Mesenchymal stem cell (in vitro differentiated cells and primary cell): Measurements from ENCODE around the gene KRT86. TPM values are rescaled to one million over a fixed set of nuclear protein-coding genes. Genes with fewer than 3 reads are reported as not detected.

Experiments
- DNase-seq: peaks from one replicate; pipeline ENCODE4 v3.0.0-alpha.2; 2013
- H2AFZ ChIP-seq: one replicate; pipeline ENCODE4 v1.6.1; 2013; ENCODE audit warnings: low read depth, mild to moderate bottlenecking, control low read depth, inconsistent platforms, low read length, moderate library complexity
- H2AK5ac ChIP-seq: 2 replicates; pipeline ENCODE4 v1.6.1; 2013; ENCODE audit warnings: low read length, moderate library complexity, mild to moderate bottlenecking, inconsistent platforms; ENCODE audit not compliant: severe bottlenecking
- H2BK120ac ChIP-seq: one replicate; pipeline ENCODE4 v1.6.1; 2013; ENCODE audit warnings: low read depth, mild to moderate bottlenecking, inconsistent platforms, low read length, moderate library complexity
- H2BK12ac ChIP-seq, 2 experiments: one replicate each; pipeline ENCODE4 v1.6.1; 2013; ENCODE audit warnings: inconsistent platforms in 2 of 2, low read length in 2 of 2, mild to moderate bottlenecking in 2 of 2, moderate library complexity in 2 of 2, control low read depth in 1 of 2
- H2BK15ac ChIP-seq: one replicate; pipeline ENCODE4 v1.6.1; 2013; ENCODE audit warnings: mild to moderate bottlenecking, low read depth, inconsistent platforms; ENCODE audit not compliant: poor library complexity, severe bottlenecking
- H2BK5ac ChIP-seq: 2 replicates; pipeline ENCODE4 v1.6.1; 2013; ENCODE audit warnings: low read depth, mild to moderate bottlenecking, low read length, control low read depth, inconsistent platforms; ENCODE audit not compliant: poor library complexity, severe bottlenecking
- H3K14ac ChIP-seq, 2 experiments: one replicate each; pipeline ENCODE4 v1.6.1; 2013; ENCODE audit warnings: inconsistent platforms in 2 of 2, low read length in 2 of 2, control low read depth in 1 of 2, mild to moderate bottlenecking in 1 of 2, moderate library complexity in 1 of 2
- H3K18ac ChIP-seq, 2 experiments: one replicate each; pipeline ENCODE4 v1.6.1; 2013; ENCODE audit warnings: inconsistent platforms in 2 of 2, low read length in 2 of 2, control low read depth in 1 of 2, low read depth in 1 of 2, mild to moderate bottlenecking in 1 of 2
- H3K23ac ChIP-seq, 2 experiments: one replicate each; pipeline ENCODE4 v1.6.1; 2013; ENCODE audit warnings: inconsistent platforms in 2 of 2, low read length in 2 of 2, mild to moderate bottlenecking in 2 of 2, moderate library complexity in 2 of 2, control low read depth in 1 of 2
- H3K27ac ChIP-seq: 2 replicates; pipeline ENCODE4 v1.5.1; 2013; ENCODE audit warnings: mild to moderate bottlenecking, moderate library complexity, low read length, control low read depth, inconsistent platforms; ENCODE audit not compliant: poor library complexity, severe bottlenecking
- H3K27me3 ChIP-seq, 2 experiments: 2 replicates each; pipeline versions ENCODE4 v1.6.1 to v1.7.0; 2013; ENCODE audit warnings: low read length in 2 of 2, mild to moderate bottlenecking in 2 of 2, moderate library complexity in 2 of 2, control low read depth in 1 of 2, inconsistent platforms in 1 of 2; ENCODE audit not compliant: control insufficient read depth in 1 of 2, insufficient read depth in 1 of 2
- H3K36me3 ChIP-seq, 2 experiments: 2 replicates each; pipeline versions ENCODE4 v1.6.1 to v1.7.0; 2013; ENCODE audit warnings: low read length in 2 of 2, control low read depth in 1 of 2, inconsistent platforms in 1 of 2, low read depth in 1 of 2, mild to moderate bottlenecking in 1 of 2; ENCODE audit not compliant: insufficient read depth in 2 of 2, control insufficient read depth in 1 of 2
- H3K4ac ChIP-seq, 2 experiments: one replicate each; pipeline ENCODE4 v1.6.1; 2013; ENCODE audit warnings: inconsistent platforms in 2 of 2, low read length in 2 of 2, mild to moderate bottlenecking in 2 of 2, moderate library complexity in 2 of 2, control low read depth in 1 of 2, low read depth in 1 of 2
- H3K4me1 ChIP-seq: 2 replicates; pipeline ENCODE4 v1.6.1; 2013; ENCODE audit warnings: low read depth, low read length, control low read depth; ENCODE audit not compliant: control insufficient read depth, insufficient read depth
- H3K4me2 ChIP-seq: 2 replicates; pipeline ENCODE4 v1.6.1; 2013; ENCODE audit warnings: low read length, mild to moderate bottlenecking, inconsistent platforms; ENCODE audit not compliant: poor library complexity, severe bottlenecking
- H3K4me3 ChIP-seq, 2 experiments: 2 replicates each; pipeline versions ENCODE4 v1.5.1 to v1.7.0; 2013; ENCODE audit warnings: low read length in 2 of 2, mild to moderate bottlenecking in 2 of 2, control low read depth in 1 of 2, low read depth in 1 of 2; ENCODE audit not compliant: insufficient read depth in 1 of 2
- H3K79me1 ChIP-seq: replicated peaks from 2 replicates; pipeline ENCODE4 v1.6.1; 2013; ENCODE audit warnings: mild to moderate bottlenecking, control low read depth, low read length, inconsistent platforms; ENCODE audit not compliant: poor library complexity, severe bottlenecking
- H3K9ac ChIP-seq: 2 replicates; pipeline ENCODE4 v1.7.0; 2013; ENCODE audit warnings: mild to moderate bottlenecking, low read length, moderate library complexity
- H3K9me3 ChIP-seq: 2 replicates; pipeline ENCODE4 v1.7.0; 2013; ENCODE audit warnings: mild to moderate bottlenecking, low read length; ENCODE audit not compliant: control insufficient read depth
- H4K8ac ChIP-seq: one replicate; pipeline ENCODE4 v1.6.1; 2013; ENCODE audit warnings: inconsistent platforms, mild to moderate bottlenecking, low read length, moderate library complexity
- H4K91ac ChIP-seq: one replicate; pipeline ENCODE4 v1.6.1; 2013; ENCODE audit warnings: mild to moderate bottlenecking, low read length, inconsistent platforms
- WGBS: methylation state at CpG from one replicate; pipeline ENCODE4 v1.1.7; 2013; ENCODE audit warnings: mixed read lengths; 5-methylcytosine and 5-hydroxymethylcytosine counted together
- polyA plus RNA-seq, 2 experiments: library from polyadenylated mRNA; stranded (reverse); fragments of 200-250 nt; gene quantifications; one replicate each; pipeline ENCODE4 v1.2.3, GENCODE V29; 2013

The KRT86 gene
- 0.01 TPM for polyA plus RNA-seq (2013, experiment 1 of 2)
- not detected for polyA plus RNA-seq (2013, experiment 2 of 2)

DNA sequence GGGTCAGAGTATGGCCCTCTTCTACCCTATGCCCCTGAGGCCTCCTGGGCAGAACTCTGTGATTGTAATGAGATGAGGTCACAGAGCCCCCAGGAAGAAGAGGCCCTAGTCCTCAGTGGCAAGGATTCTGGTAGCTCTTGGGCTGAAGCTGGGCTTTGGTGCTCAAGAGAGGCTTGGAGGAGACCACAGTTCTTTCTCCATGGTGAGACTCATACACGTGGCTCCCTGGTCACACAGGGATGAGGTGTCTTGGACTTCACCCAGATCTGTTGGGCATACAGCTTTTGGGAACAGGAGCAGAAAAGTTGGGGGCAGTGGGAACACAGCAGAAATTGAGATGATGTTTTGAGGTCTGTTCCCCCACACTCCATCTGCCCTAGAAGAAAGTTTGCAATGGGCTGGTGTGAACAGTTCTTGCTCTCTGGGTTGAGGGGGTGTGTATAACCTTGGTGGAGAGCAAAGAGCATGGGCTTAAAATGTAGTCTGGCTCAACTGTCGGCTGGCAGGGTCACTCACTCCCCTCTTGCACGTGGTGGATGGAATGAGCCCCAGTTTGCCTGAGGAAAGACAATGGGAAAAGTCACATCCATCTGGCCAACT lies at the start of gene KRT86:
Gene KRT86, plus strand, starts transcription at position 125 of the 600 bp plus-strand sequence. CDS start 27,272 bp downstream, outside the sequence.
- no peak within 1 kb of the TSS for H3K18ac ChIP-seq
- no peak within 1 kb of the TSS for H2BK5ac ChIP-seq
- H3K9ac ChIP-seq: no peak within 1 kb of the TSS
- H3K27me3 ChIP-seq: peaks cover 6 to 44% of the 10 kb centered on the region in 2 experiments
- no peaks in the 10 kb centered on the region for H3K9me3 ChIP-seq
- no peak within 1 kb of the TSS for H3K27ac ChIP-seq
- H4K91ac ChIP-seq: no peak within 1 kb of the TSS
- H3K36me3 ChIP-seq: no peaks in the 10 kb centered on the region
- no peak within 1 kb of the TSS for H3K14ac ChIP-seq
- H2AK5ac ChIP-seq: no peak within 1 kb of the TSS
- no peak within 1 kb of the TSS for H4K8ac ChIP-seq
- no peak within 1 kb of the TSS for H3K4ac ChIP-seq
- no peaks in the 10 kb centered on the region for H3K79me1 ChIP-seq
- no peak within 1 kb of the TSS for H3K4me3 ChIP-seq
- no peak within 1 kb of the TSS for H3K23ac ChIP-seq
- no peak within 1 kb of the TSS for H2BK12ac ChIP-seq
- no peak within 1 kb of the TSS for H2BK120ac ChIP-seq
- no peak within 1 kb of the TSS for H2AFZ ChIP-seq
- no peak within 1 kb of the TSS for H2BK15ac ChIP-seq
- no peak within 1 kb of the TSS for H3K4me2 ChIP-seq
- H3K4me1 ChIP-seq: peaks cover 13% of the 10 kb centered on the region
- DNase-seq: no peak
- WGBS: 62% methylated on average over 3 of the region's 3 CpGs

DNA sequence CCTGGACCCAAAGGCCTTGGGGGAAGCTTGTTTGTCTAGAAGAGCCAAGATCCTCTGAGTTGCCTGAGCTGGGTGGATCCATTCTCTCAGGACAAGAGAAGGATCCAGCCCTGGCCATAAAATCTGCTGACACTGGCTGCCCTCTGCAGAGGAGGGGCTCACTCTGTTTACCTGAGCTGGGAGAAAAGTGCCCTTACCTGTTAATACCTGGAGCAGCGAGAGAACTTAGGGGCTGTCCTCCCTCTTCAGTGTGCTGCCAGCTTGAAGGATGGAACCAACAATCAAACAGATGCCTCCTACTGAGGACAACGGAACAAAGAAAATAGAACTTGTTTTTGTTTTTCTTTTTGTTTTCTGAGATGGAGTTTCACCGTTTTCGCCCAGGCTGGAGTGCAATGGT lies 48.7 kb upstream of the KRT86 start:
- no peak overlapping the region for H3K27ac ChIP-seq
- H3K9me3 ChIP-seq: peaks cover 9% of the 10 kb centered on the region
- H2AFZ ChIP-seq: no peak overlapping the region
- H3K36me3 ChIP-seq: no peaks in the 10 kb centered on the region
- no peak overlapping the region for H2BK15ac ChIP-seq
- H3K14ac ChIP-seq: no peak overlapping the region
- H3K27me3 ChIP-seq: no peaks in the 10 kb centered on the region
- WGBS: 94% methylated on average over 4 of the region's 4 CpGs
- no peak overlapping the region for H4K8ac ChIP-seq
- no peak overlapping the region for H3K4me3 ChIP-seq
- no peak overlapping the region for H3K18ac ChIP-seq
- H2AK5ac ChIP-seq: peak overlapping the region; percentile 90
- H3K79me1 ChIP-seq: no peaks in the 10 kb centered on the region
- H2BK5ac ChIP-seq: no peak overlapping the region
- no peak overlapping the region for H3K4ac ChIP-seq
- no peak overlapping the region for H3K23ac ChIP-seq
- no peak for DNase-seq
- H2BK12ac ChIP-seq: no peak overlapping the region
- H3K4me2 ChIP-seq: no peak overlapping the region
- H4K91ac ChIP-seq: no peak overlapping the region
- peaks cover 22% of the 10 kb centered on the region for H3K4me1 ChIP-seq
- no peak overlapping the region for H2BK120ac ChIP-seq
- H3K9ac ChIP-seq: no peak overlapping the region

DNA sequence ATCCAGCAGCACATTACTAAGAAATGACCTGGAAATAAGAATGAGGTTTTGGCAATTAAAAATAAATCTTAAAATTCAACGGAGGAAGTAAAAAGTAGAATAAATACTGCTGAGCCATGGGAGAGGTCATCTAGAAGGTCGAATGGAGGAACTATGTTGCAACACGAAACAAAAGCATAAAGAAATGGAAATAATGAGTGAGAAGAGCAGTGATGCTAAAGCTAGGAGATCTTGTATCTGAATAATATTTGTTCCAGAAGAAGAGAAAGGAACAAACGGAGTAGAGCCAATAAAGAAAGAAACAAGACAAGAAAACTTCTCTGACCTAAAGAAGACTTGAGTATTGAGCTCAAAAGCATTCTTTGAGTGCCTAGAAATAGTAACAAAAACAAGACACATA lies 48.0 kb upstream of the KRT86 start:
- no peaks in the 10 kb centered on the region for H3K79me1 ChIP-seq
- no peak overlapping the region for H3K4me2 ChIP-seq
- WGBS: 76% methylated on average over 4 of the region's 4 CpGs
- H3K9me3 ChIP-seq: peaks cover 9% of the 10 kb centered on the region
- H3K14ac ChIP-seq: no peak overlapping the region
- DNase-seq: no peak
- no peak overlapping the region for H4K91ac ChIP-seq
- no peak overlapping the region for H3K27ac ChIP-seq
- no peak overlapping the region for H2BK120ac ChIP-seq
- no peak overlapping the region for H3K23ac ChIP-seq
- no peak overlapping the region for H3K18ac ChIP-seq
- H2AFZ ChIP-seq: no peak overlapping the region
- no peak overlapping the region for H2BK12ac ChIP-seq
- H3K9ac ChIP-seq: no peak overlapping the region
- no peak overlapping the region for H2BK5ac ChIP-seq
- no peak overlapping the region for H3K4me3 ChIP-seq
- H3K4ac ChIP-seq: no peak overlapping the region
- H3K36me3 ChIP-seq: no peaks in the 10 kb centered on the region
- H2BK15ac ChIP-seq: no peak overlapping the region
- H2AK5ac ChIP-seq: no peak overlapping the region
- peaks cover 29% of the 10 kb centered on the region for H3K4me1 ChIP-seq
- peaks cover 0 to under 1% of the 10 kb centered on the region in 2 experiments for H3K27me3 ChIP-seq
- no peak overlapping the region for H4K8ac ChIP-seq

DNA sequence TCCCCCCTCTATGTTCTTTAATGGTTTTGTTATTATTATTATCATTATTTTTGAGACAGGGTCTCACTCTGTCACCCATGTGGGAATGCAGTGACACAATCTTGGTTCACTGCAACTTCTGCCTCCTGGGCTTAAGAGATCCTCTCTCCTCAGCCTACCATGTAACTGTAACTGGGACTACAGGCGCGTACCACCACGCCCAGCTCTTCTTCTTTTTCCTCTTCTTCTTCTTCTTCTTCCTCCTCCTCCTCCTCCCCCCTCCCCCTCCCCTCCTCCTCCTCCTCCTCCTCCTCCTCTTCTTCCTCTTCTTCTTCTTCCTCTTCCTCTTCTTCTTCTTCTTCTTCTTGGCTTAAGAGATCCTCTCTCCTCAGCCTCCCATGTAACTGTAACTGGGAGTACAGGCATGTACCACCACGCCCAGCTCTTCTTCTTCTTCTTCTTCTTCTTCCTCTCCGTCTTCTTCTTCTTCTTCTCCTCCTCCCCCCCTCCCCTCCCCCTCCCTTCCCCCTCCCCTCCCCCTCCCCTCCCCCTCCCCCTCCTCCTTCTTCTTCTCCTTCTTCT lies 46.8 kb upstream of the KRT86 start:
- no peak overlapping the region for H4K8ac ChIP-seq
- DNase-seq: no peak
- H3K23ac ChIP-seq: no peak overlapping the region
- no peaks in the 10 kb centered on the region for H3K79me1 ChIP-seq
- no peak overlapping the region for H2BK5ac ChIP-seq
- no peak overlapping the region for H2AK5ac ChIP-seq
- H3K14ac ChIP-seq: no peak overlapping the region
- 40% methylated on average over 3 of the region's 5 CpGs for WGBS
- H2BK15ac ChIP-seq: no peak overlapping the region
- no peak overlapping the region for H3K18ac ChIP-seq
- H2BK120ac ChIP-seq: no peak overlapping the region
- no peak overlapping the region for H2BK12ac ChIP-seq
- H3K4ac ChIP-seq: no peak overlapping the region
- peaks cover 6 to 13% of the 10 kb centered on the region in 2 experiments for H3K27me3 ChIP-seq
- H2AFZ ChIP-seq: no peak overlapping the region
- no peak overlapping the region for H3K4me2 ChIP-seq
- peaks cover 33% of the 10 kb centered on the region for H3K4me1 ChIP-seq
- peaks cover 9% of the 10 kb centered on the region for H3K9me3 ChIP-seq
- no peak overlapping the region for H3K27ac ChIP-seq
- H3K36me3 ChIP-seq: peaks cover 0 to 3% of the 10 kb centered on the region in 2 experiments
- H4K91ac ChIP-seq: no peak overlapping the region
- no peak overlapping the region for H3K9ac ChIP-seq
- no peak overlapping the region for H3K4me3 ChIP-seq
